Measurements from ENCODE around the gene ST6GAL1. TPM values are rescaled to one million over a fixed set of nuclear protein-coding genes. Genes with fewer than 3 reads are reported as not detected.
A peak's percentile ranks its signal among the peaks of the same experiment; 100 is the strongest.

Gene ST6GAL1
- total and polyA plus RNA-seq, 2 of the 13 experiments (the other 11 are each of a cell fraction or from before 2014, with no cell fraction given): 79.9 to 164 TPM

DNA sequence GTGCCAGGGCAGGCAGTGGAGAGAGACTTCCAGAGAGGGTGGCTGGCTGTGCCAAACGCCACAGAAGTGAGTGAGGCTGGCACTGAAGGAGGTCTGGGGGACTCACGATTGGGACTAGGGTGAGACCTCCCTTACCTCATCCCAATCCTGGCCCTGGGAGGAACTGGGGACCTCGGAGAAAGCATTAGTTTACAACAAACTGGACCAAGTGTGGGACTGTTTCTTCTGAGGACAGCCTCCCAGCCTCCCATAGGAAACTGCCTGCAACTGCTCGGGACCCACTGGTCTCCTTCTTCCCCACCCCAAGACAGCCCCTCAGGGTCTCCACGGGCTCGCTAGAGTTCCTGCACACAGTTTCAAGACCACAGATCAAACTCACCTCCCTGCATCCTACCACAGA lies 45.4 kb downstream of the ST6GAL1 start:
- ATAC-seq (no peak; the same call in 2 of the 3 replicates), DNase-seq (ENCODE audit: low spot score) (no peak), FAIRE-seq (no peak)
- H3K27me3 ChIP-seq (ENCODE audit: control insufficient read depth in 1 of 2, insufficient read depth in 2 of 2, low read length in 2 of 2): no peaks in the 10 kb centered on the region
- H3K9me3 ChIP-seq (ENCODE audit: low read length): no peaks in the 10 kb centered on the region
- ChIA-PET CTCF (ENCODE audit: low intra/inter-chr PET ratio, low total read pairs) (no interaction called here), POLR2A (interaction anchor here (2.2 kb wide), 1 partner anchor 64 kb away, joined by 23 read pairs; no protein-coding TSS in a partner anchor)
- H3K9ac ChIP-seq (ENCODE audit: insufficient read depth, low read depth, low read length): no peak overlapping the region
- 60% methylated on average over 3 of the region's 6 CpGs for WGBS (ENCODE audit: low lambda C conversion rate)
- no peaks in the 10 kb centered on the region for H4K20me1 ChIP-seq (ENCODE audit: insufficient read depth, low read length)
- H3K27ac ChIP-seq (ENCODE audit: extremely low read length, insufficient read depth, low read length): peak overlapping the region; percentile 67
- in situ Hi-C loops (cut with HindIII; ENCODE audit: extremely low pct_ligation_motif_present, low pct_unique_long_range_greater_than_20kb) (no loop called here), intact Hi-C loops (cut with micrococcal nuclease; ENCODE audit: unreplicated experiment) (loop anchor here (2.0 to 5.0 kb wide), 2 partner anchors 45 to 67 kb away; partner anchors contain the start of gene ST6GAL1)
- H3K36me3 ChIP-seq (replicated peaks in 1 of 2; ENCODE audit: control insufficient read depth in 1 of 2, insufficient read depth in 2 of 2, low read length in 2 of 2): no peaks in the 10 kb centered on the region
- H3K4me3 ChIP-seq (replicated peaks in 1 of 3; ENCODE audit: insufficient read depth in 1 of 3, low read depth in 2 of 3, low read length in 3 of 3): peak overlapping the region in 1 of 3 experiments; percentile 55; a peak in 1 of 6 replicates
- BruUV-seq (replicated peaks): no TSS peak
- H3K4me1 ChIP-seq (ENCODE audit: insufficient read depth, low read length): peaks cover 79% of the 10 kb centered on the region
- peak overlapping the region; percentile 68 for H3K4me2 ChIP-seq (ENCODE audit: low read depth, low read length)
- peak; percentile 42; the same call in 1 of the 2 replicates for TF ChIP-seq ZBTB7A (CRISPR knock-in tag; IDR thresholded peaks at IDR 0.05)
- no peak for TF ChIP-seq RARG (CRISPR knock-in tag; IDR thresholded peaks at IDR 0.05; ENCODE audit: low read depth)
- no peak overlapping the region for H2AFZ ChIP-seq (ENCODE audit: low read length)
- no peaks in the 10 kb centered on the region for H3K79me2 ChIP-seq (ENCODE audit: insufficient read depth, low read length)

DNA sequence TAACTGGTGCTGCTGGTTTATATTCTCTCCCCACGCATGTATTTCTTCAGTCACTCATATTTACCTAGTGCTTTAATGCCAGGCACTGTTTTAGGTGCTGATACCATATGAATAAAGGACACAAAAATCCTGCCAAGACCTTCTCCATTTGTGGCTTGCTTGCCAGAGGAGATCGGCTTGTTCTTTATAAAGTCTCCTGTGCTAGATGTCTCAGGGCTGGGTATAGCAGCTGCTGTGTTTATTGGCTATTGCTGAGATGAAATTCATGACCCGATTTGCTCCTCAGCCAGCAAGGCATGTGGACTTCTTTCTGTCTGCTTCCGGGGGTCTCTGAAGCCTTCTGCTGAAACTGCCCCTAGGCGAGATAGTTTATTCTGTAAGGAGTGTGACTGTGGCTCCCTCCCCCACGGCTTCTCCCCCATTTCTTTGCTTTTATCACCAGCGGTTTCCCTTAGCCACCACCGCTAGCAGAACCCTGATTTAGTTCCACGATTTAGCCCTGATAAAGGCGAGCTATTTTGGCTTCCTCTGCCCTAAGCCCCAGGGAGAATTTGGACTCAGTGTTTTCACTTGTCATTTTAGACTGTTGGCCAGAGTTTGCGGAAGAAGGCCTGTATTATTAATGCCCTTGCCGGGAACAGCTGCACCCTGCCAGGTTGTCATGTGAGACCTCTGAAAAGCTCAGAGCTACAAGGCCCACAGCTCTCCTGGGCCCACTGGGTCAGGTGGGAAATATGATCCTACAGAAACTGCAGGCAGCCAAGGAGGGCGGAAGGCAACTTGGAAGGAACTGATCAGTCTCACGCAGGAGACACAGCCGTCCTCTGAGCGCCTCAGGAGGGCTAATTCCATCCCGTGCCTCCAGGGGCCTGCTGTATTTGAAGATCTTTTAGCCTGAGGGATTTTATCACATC lies 46.8 kb downstream of the ST6GAL1 start:
- TF ChIP-seq ZHX2 (IDR thresholded peaks at IDR 0.05; ENCODE audit: low read depth) (no peak), ZHX2 (CRISPR knock-in tag; IDR thresholded peaks at IDR 0.05; ENCODE audit: borderline replicate concordance) (no peak), TBX2 (CRISPR knock-in tag; IDR thresholded peaks at IDR 0.05; ENCODE audit: borderline replicate concordance) (no peak), GTF3A (CRISPR knock-in tag; conservative IDR thresholded peaks at IDR 0.05) (no peak), ZNF678 (CRISPR knock-in tag; IDR thresholded peaks at IDR 0.05) (no peak), ZFP36L2 (CRISPR knock-in tag; IDR thresholded peaks at IDR 0.05) (no peak), STAG1 (CRISPR knock-in tag; IDR thresholded peaks at IDR 0.05) (no peak), PHF8 (CRISPR knock-in tag; IDR thresholded peaks at IDR 0.05) (no peak), SSRP1 (CRISPR knock-in tag; IDR thresholded peaks at IDR 0.05) (no peak)
- Histone ChIP-seq H3K4me2 (ENCODE audit: low read depth, low read length) (no peak overlapping the region), H3K27me3 (ENCODE audit: control insufficient read depth in 1 of 2, insufficient read depth in 2 of 2, low read length in 2 of 2) (no peaks in the 10 kb centered on the region), H3K27ac (ENCODE audit: extremely low read length, insufficient read depth, low read length) (no peak overlapping the region), H2AFZ (ENCODE audit: low read length) (no peak overlapping the region), H3K9ac (ENCODE audit: insufficient read depth, low read depth, low read length) (no peak overlapping the region), H3K79me2 (ENCODE audit: insufficient read depth, low read length) (no peaks in the 10 kb centered on the region), H3K9me3 (ENCODE audit: low read length) (no peaks in the 10 kb centered on the region), H3K4me1 (ENCODE audit: insufficient read depth, low read length) (peaks cover 77% of the 10 kb centered on the region), H3K4me3 (replicated peaks in 1 of 3; ENCODE audit: insufficient read depth in 1 of 3, low read depth in 2 of 3, low read length in 3 of 3) (no peak overlapping the region), H4K20me1 (ENCODE audit: insufficient read depth, low read length) (no peaks in the 10 kb centered on the region), H3K36me3 (replicated peaks in 1 of 2; ENCODE audit: control insufficient read depth in 1 of 2, insufficient read depth in 2 of 2, low read length in 2 of 2) (no peaks in the 10 kb centered on the region)
- POLR2A ChIA-PET: no interaction called here
- 94% methylated on average over 17 of the region's 17 CpGs for WGBS (ENCODE audit: low lambda C conversion rate)
- intact Hi-C loops (cut with micrococcal nuclease; ENCODE audit: unreplicated experiment) (loop anchor here (5.0 kb wide), 1 partner anchor 65 kb away; no protein-coding TSS in a partner anchor), in situ Hi-C loops (cut with HindIII; ENCODE audit: extremely low pct_ligation_motif_present, low pct_unique_long_range_greater_than_20kb) (no loop called here)
- FAIRE-seq (no peak), DNase-seq (ENCODE audit: low spot score) (no peak), ATAC-seq (no peak)
- BruUV-seq (replicated peaks): no TSS peak
- CTCF ChIA-PET (ENCODE audit: low intra/inter-chr PET ratio, low total read pairs): no interaction called here

Data from HepG2 (cell line).